GM23338 (cell line): ENCODE results near the gene STARD3. TPM values are rescaled to one million over a fixed set of nuclear protein-coding genes. Genes with fewer than 3 reads are reported as not detected.

Experiments
- ATAC-seq: fragments of 200-7000 bp; cut with Tn5 transposase; 3 replicates; pipeline ENCODE4 v1.9.1; 2020
- DNase-seq: peaks from one replicate; pipeline ENCODE4 v3.0.0-alpha.2; 2015; ENCODE audit warnings: low spot score
- H2AFZ ChIP-seq: fragments of 200-600 bp; sonication (generic); 2 replicates; pipeline ENCODE4 v1.8.0; 2016; ENCODE audit warnings: antibody characterized with exemption, mild to moderate bottlenecking, moderate library complexity
- H3F3A ChIP-seq: fragments of 200-600 bp; sonication (generic); replicated peaks from 2 replicates; pipeline ENCODE4 v1.8.0; 2017; ENCODE audit warnings: antibody characterized with exemption, mixed run types, low read depth
- H3K27ac ChIP-seq: fragments of 200-600 bp; sonication (generic); 2 replicates; pipeline ENCODE4 v1.6.1; 2016; ENCODE audit warnings: low read depth
- H3K27me3 ChIP-seq: fragments of 200-600 bp; sonication (generic); 2 replicates; pipeline ENCODE4 v1.8.0; 2016; ENCODE audit warnings: mild to moderate bottlenecking, mixed run types, moderate library complexity; ENCODE audit not compliant: insufficient read depth
- H3K36me3 ChIP-seq: fragments of 200-600 bp; sonication (generic); 2 replicates; pipeline ENCODE4 v1.8.0; 2016; ENCODE audit warnings: mild to moderate bottlenecking; ENCODE audit not compliant: insufficient read depth
- H3K4me1 ChIP-seq: fragments of 200-600 bp; sonication (generic); 2 replicates; pipeline ENCODE4 v1.8.0; 2016; ENCODE audit warnings: mild to moderate bottlenecking, moderate library complexity; ENCODE audit not compliant: insufficient read depth
- H3K4me2 ChIP-seq: fragments of 200-600 bp; sonication (generic); 2 replicates; pipeline ENCODE4 v1.7.1; 2017; ENCODE audit warnings: mixed run types
- H3K4me3 ChIP-seq: fragments of 200-600 bp; sonication (generic); 2 replicates; pipeline ENCODE4 v1.6.1; 2016; ENCODE audit warnings: mixed run types
- H3K79me2 ChIP-seq: fragments of 200-600 bp; sonication (generic); replicated peaks from 2 replicates; pipeline ENCODE4 v1.8.0; 2017; ENCODE audit warnings: mild to moderate bottlenecking; ENCODE audit not compliant: insufficient read depth
- H3K9me2 ChIP-seq: fragments of 200-600 bp; sonication (generic); 2 replicates; pipeline ENCODE4 v1.8.0; 2017; ENCODE audit not compliant: insufficient read depth
- H4K20me1 ChIP-seq: fragments of 200-600 bp; sonication (generic); replicated peaks from 2 replicates; pipeline ENCODE4 v1.8.0; 2017; ENCODE audit warnings: mild to moderate bottlenecking; ENCODE audit not compliant: insufficient read depth
- H3K27ac Mint-ChIP-seq: 2 replicates; pipeline ENCODE4 v1.8.0; 2020; ENCODE audit warnings: inconsistent platforms, mild to moderate bottlenecking, moderate library complexity, mixed read lengths
- H3K27me3 Mint-ChIP-seq: 3 replicates; pipeline ENCODE4 v1.8.0; 2022; ENCODE audit warnings: low read depth, mild to moderate bottlenecking, moderate library complexity, mixed read lengths, inconsistent platforms; ENCODE audit not compliant: insufficient read depth, poor library complexity
- H3K36me3 Mint-ChIP-seq: 3 replicates; pipeline ENCODE4 v1.8.0; 2021; ENCODE audit warnings: low read depth, mild to moderate bottlenecking, inconsistent platforms, moderate library complexity, mixed read lengths
- H3K4me1 Mint-ChIP-seq: 3 replicates; pipeline ENCODE4 v1.8.0; 2020; ENCODE audit warnings: mild to moderate bottlenecking, inconsistent platforms, mixed read lengths
- H3K4me3 Mint-ChIP-seq: 3 replicates; pipeline ENCODE4 v1.8.0; 2021; ENCODE audit warnings: moderate library complexity, mild to moderate bottlenecking, inconsistent platforms, mixed read lengths
- H3K9me3 Mint-ChIP-seq: 3 replicates; pipeline ENCODE4 v1.8.0; 2020; ENCODE audit warnings: moderate library complexity, mild to moderate bottlenecking, inconsistent platforms, mixed read lengths
- EZH2 ChIP-seq: fragments of 200-600 bp; sonication (generic); IDR thresholded peaks from one replicate; pipeline ENCODE4 v1.8.0; 2017; ENCODE audit warnings: antibody characterized with exemption, mild to moderate bottlenecking, low read depth; ENCODE audit not compliant: unreplicated experiment
- EZH2phosphoT487 ChIP-seq: fragments of 200-600 bp; sonication (generic); IDR thresholded peaks from one replicate; pipeline ENCODE4 v1.8.1; 2018; ENCODE audit warnings: antibody characterized with exemption; ENCODE audit not compliant: unreplicated experiment
- JUNB ChIP-seq: IDR thresholded peaks from one replicate; pipeline ENCODE4 v1.6.1; 2016; ENCODE audit warnings: antibody characterized with exemption; ENCODE audit not compliant: unreplicated experiment
- NANOG ChIP-seq: IDR thresholded peaks from 2 replicates; pipeline ENCODE4 v1.6.1; 2016; ENCODE audit warnings: antibody characterized with exemption, borderline replicate concordance
- POLR2AphosphoS5 ChIP-seq: IDR thresholded peaks from 2 replicates; pipeline ENCODE4 v1.6.1; 2016; ENCODE audit warnings: antibody characterized with exemption, low read depth
- REST ChIP-seq: IDR thresholded peaks from one replicate; pipeline ENCODE4 v1.6.1; 2018; ENCODE audit warnings: antibody characterized with exemption; ENCODE audit not compliant: unreplicated experiment
- STAT1 ChIP-seq: IDR thresholded peaks from one replicate; pipeline ENCODE4 v1.6.1; 2016; ENCODE audit warnings: antibody characterized with exemption; ENCODE audit not compliant: unreplicated experiment
- ZNF114 ChIP-seq: fragments of 250-450 bp; sonication (Bioruptor Pico); IDR thresholded peaks from 2 replicates; pipeline ENCODE4 v1.5.0; 2020; ENCODE audit warnings: mild to moderate bottlenecking, moderate library complexity
- polyA plus RNA-seq: library from polyadenylated mRNA; unstranded; fragments of >200 nt; fragmentation: Nextera tagmentation; extraction: Ambion mirVana; gene quantifications from 2 replicates; pipeline ENCODE4 v1.2.1, GENCODE V29; 2016
- total RNA-seq: library from RNA; depleted of rRNA; stranded (reverse); fragments of >200 nt; shearing (Covaris generic); gene quantifications from 2 replicates; pipeline ENCODE4 v1.2.3, GENCODE V29; 2014
- TF ChIP-seq, protein P1 (sequence below), 2 experiments: fragments of 200-600 bp in 1 of 2; sonication (generic) in 1 of 2; conservative IDR thresholded peaks; 2 replicates each; pipeline versions ENCODE4 v1.5.1 to v1.6.1; 2016 to 2017; ENCODE audit warnings: antibody characterized with exemption in 2 of 2, low read depth in 2 of 2, mild to moderate bottlenecking in 2 of 2, moderate library complexity in 1 of 2
- TF ChIP-seq, protein P2 (sequence below): fragments of 250-450 bp; sonication (Bioruptor Pico); IDR thresholded peaks from 2 replicates; pipeline ENCODE4 v1.5.0; 2020; ENCODE audit warnings: mild to moderate bottlenecking, moderate library complexity
- TF ChIP-seq, protein P3 (sequence below): IDR thresholded peaks from 2 replicates; pipeline ENCODE4 v1.6.1; 2016; ENCODE audit warnings: antibody characterized with exemption

STARD3 gene
- total and polyA plus RNA-seq, 2 experiments from 2014 or later, result 26.4 to 53.3 TPM

- Histone ChIP-seq H3K27me3 (peaks cover 20% of the 10 kb centered on the region), H3K79me2 (no peaks in the 10 kb centered on the region; the same call in 1 of the 2 replicates), H3K4me3 (peak overlapping the region; percentile 32; the same call in 1 of the 2 replicates), H2AFZ (no peak overlapping the region), H4K20me1 (no peaks in the 10 kb centered on the region), H3K9me2 (no peaks in the 10 kb centered on the region), H3K27ac (no peak overlapping the region), H3F3A (peaks cover 15% of the 10 kb centered on the region; the same call in 1 of the 2 replicates), H3K4me2 (peak overlapping the region; percentile 95), H3K36me3 (no peaks in the 10 kb centered on the region), H3K4me1 (peaks cover 78% of the 10 kb centered on the region)
- Mint-ChIP-seq H3K9me3 (no peaks in the 10 kb centered on the region), H3K4me1 (peaks cover 76% of the 10 kb centered on the region), H3K36me3 (0 out of 3 replicates have a peak, but pooled peaks cover 2% of the 10 kb centered on the region), H3K27ac (no peak overlapping the region), H3K4me3 (peak overlapping the region; percentile 35; the same call in 1 of the 3 replicates), H3K27me3 (peaks cover 41% of the 10 kb centered on the region)
- ATAC-seq (no peak), DNase-seq (no peak)
- TF ChIP-seq ZNF114 (CRISPR knock-in tag) (no peak), EZH2 (no peak), JUNB (no peak), STAT1 (no peak), EZH2phosphoT487 (no peak), REST (no peak), POLR2AphosphoS5 (no peak), NANOG (no peak)
- TF ChIP-seq, protein P1, sequence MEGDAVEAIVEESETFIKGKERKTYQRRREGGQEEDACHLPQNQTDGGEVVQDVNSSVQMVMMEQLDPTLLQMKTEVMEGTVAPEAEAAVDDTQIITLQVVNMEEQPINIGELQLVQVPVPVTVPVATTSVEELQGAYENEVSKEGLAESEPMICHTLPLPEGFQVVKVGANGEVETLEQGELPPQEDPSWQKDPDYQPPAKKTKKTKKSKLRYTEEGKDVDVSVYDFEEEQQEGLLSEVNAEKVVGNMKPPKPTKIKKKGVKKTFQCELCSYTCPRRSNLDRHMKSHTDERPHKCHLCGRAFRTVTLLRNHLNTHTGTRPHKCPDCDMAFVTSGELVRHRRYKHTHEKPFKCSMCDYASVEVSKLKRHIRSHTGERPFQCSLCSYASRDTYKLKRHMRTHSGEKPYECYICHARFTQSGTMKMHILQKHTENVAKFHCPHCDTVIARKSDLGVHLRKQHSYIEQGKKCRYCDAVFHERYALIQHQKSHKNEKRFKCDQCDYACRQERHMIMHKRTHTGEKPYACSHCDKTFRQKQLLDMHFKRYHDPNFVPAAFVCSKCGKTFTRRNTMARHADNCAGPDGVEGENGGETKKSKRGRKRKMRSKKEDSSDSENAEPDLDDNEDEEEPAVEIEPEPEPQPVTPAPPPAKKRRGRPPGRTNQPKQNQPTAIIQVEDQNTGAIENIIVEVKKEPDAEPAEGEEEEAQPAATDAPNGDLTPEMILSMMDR (conservative IDR thresholded peaks at IDR 0.05; ENCODE audit: low read depth in 2 of 2), result no peak
- TF ChIP-seq, protein P2, sequence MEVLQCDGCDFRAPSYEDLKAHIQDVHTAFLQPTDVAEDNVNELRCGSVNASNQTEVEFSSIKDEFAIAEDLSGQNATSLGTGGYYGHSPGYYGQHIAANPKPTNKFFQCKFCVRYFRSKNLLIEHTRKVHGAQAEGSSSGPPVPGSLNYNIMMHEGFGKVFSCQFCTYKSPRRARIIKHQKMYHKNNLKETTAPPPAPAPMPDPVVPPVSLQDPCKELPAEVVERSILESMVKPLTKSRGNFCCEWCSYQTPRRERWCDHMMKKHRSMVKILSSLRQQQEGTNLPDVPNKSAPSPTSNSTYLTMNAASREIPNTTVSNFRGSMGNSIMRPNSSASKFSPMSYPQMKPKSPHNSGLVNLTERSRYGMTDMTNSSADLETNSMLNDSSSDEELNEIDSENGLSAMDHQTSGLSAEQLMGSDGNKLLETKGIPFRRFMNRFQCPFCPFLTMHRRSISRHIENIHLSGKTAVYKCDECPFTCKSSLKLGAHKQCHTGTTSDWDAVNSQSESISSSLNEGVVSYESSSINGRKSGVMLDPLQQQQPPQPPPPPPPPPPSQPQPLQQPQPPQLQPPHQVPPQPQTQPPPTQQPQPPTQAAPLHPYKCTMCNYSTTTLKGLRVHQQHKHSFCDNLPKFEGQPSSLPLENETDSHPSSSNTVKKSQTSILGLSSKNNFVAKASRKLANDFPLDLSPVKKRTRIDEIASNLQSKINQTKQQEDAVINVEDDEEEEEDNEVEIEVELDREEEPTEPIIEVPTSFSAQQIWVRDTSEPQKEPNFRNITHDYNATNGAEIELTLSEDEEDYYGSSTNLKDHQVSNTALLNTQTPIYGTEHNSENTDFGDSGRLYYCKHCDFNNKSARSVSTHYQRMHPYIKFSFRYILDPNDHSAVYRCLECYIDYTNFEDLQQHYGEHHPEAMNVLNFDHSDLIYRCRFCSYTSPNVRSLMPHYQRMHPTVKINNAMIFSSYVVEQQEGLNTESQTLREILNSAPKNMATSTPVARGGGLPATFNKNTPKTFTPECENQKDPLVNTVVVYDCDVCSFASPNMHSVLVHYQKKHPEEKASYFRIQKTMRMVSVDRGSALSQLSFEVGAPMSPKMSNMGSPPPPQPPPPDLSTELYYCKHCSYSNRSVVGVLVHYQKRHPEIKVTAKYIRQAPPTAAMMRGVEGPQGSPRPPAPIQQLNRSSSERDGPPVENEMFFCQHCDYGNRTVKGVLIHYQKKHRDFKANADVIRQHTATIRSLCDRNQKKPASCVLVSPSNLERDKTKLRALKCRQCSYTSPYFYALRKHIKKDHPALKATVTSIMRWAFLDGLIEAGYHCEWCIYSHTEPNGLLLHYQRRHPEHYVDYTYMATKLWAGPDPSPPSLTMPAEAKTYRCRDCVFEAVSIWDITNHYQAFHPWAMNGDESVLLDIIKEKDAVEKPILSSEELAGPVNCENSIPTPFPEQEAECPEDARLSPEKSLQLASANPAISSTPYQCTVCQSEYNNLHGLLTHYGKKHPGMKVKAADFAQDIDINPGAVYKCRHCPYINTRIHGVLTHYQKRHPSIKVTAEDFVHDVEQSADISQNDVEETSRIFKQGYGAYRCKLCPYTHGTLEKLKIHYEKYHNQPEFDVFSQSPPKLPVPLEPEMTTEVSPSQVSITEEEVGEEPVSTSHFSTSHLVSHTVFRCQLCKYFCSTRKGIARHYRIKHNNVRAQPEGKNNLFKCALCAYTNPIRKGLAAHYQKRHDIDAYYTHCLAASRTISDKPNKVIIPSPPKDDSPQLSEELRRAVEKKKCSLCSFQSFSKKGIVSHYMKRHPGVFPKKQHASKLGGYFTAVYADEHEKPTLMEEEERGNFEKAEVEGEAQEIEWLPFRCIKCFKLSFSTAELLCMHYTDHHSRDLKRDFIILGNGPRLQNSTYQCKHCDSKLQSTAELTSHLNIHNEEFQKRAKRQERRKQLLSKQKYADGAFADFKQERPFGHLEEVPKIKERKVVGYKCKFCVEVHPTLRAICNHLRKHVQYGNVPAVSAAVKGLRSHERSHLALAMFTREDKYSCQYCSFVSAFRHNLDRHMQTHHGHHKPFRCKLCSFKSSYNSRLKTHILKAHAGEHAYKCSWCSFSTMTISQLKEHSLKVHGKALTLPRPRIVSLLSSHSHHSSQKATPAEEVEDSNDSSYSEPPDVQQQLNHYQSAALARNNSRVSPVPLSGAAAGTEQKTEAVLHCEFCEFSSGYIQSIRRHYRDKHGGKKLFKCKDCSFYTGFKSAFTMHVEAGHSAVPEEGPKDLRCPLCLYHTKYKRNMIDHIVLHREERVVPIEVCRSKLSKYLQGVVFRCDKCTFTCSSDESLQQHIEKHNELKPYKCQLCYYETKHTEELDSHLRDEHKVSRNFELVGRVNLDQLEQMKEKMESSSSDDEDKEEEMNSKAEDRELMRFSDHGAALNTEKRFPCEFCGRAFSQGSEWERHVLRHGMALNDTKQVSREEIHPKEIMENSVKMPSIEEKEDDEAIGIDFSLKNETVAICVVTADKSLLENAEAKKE (CRISPR knock-in tag), result no peak
- TF ChIP-seq, protein P3, sequence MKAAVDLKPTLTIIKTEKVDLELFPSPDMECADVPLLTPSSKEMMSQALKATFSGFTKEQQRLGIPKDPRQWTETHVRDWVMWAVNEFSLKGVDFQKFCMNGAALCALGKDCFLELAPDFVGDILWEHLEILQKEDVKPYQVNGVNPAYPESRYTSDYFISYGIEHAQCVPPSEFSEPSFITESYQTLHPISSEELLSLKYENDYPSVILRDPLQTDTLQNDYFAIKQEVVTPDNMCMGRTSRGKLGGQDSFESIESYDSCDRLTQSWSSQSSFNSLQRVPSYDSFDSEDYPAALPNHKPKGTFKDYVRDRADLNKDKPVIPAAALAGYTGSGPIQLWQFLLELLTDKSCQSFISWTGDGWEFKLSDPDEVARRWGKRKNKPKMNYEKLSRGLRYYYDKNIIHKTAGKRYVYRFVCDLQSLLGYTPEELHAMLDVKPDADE, result no peak
Measured at GRCh38 chr17:39632153-39632941, 4.6 kb upstream of the STARD3 start.
